ENCODE data around the gene TBCK. TPM values are rescaled to one million over a fixed set of nuclear protein-coding genes. Genes with fewer than 3 reads are reported as not detected.

TBCK gene
- total RNA-seq (2014; rRNA removed; shearing (Covaris generic)) = 11.2 and 13.8 TPM in 2 replicates
- 7.6 and 9.8 TPM in 2 replicates for polyA plus RNA-seq (2015; cell fraction: cytosol; rRNA removed)
- 47.4 and 49.7 TPM in 2 replicates for polyA plus RNA-seq (2015; cell fraction: nucleus; rRNA removed)

- peak; percentile 84 for DNase-seq (ENCODE audit: low read depth)
Measured at GRCh38 chr4:106315968-106316772, at the start of gene TBCK, which contains the start of gene AIMP1. Gene TBCK, minus strand, starts transcription at chr4:106316209. Its CDS starts 7,249 bp downstream, at chr4:106308960. Gene AIMP1, plus strand, starts transcription at chr4:106316550. Its CDS starts 8,460 bp downstream, at chr4:106325010.

- DNase-seq (ENCODE audit: low read depth) = peak; percentile 82
Measured at GRCh38 chr4:106365613-106366012, 49.6 kb upstream of the TBCK start.

- DNase-seq (ENCODE audit: low read depth) = no peak
Measured at GRCh38 chr4:106364282-106364681, 48.3 kb upstream of the TBCK start.

GRCh38 chr4:106362086-106362825 lies 46.2 kb upstream of the TBCK start:
- no peak for DNase-seq (ENCODE audit: low read depth)

- peak; percentile 48 for DNase-seq (ENCODE audit: low read depth)
Measured at GRCh38 chr4:106358899-106359298, 42.9 kb upstream of the TBCK start.

- DNase-seq (ENCODE audit: low read depth) = no peak
Measured at GRCh38 chr4:106355193-106355592, 39.2 kb upstream of the TBCK start.

- DNase-seq (ENCODE audit: low read depth) = no peak
Measured at GRCh38 chr4:106353786-106354185, 37.8 kb upstream of the TBCK start.

GRCh38 chr4:106351016-106351415 lies 35.0 kb upstream of the TBCK start:
- no peak for DNase-seq (ENCODE audit: low read depth)

GRCh38 chr4:106347167-106347566 lies 31.2 kb upstream of the TBCK start:
- DNase-seq (ENCODE audit: low read depth) = no peak

- DNase-seq (ENCODE audit: low read depth) = peak; percentile 30
Measured at GRCh38 chr4:106344647-106344970, 28.6 kb upstream of the TBCK start.

GRCh38 chr4:106343865-106344646 lies 28.0 kb upstream of the TBCK start:
- DNase-seq (ENCODE audit: low read depth) = no peak

GRCh38 chr4:106340774-106341173 lies 24.8 kb upstream of the TBCK start:
- no peak for DNase-seq (ENCODE audit: low read depth)

GRCh38 chr4:106339431-106339830 lies 23.4 kb upstream of the TBCK start:
- no peak for DNase-seq (ENCODE audit: low read depth)

- DNase-seq (ENCODE audit: low read depth) = no peak
Measured at GRCh38 chr4:106338671-106339070, 22.7 kb upstream of the TBCK start.

- no peak for DNase-seq (ENCODE audit: low read depth)
Measured at GRCh38 chr4:106337916-106338315, 21.9 kb upstream of the TBCK start.

GRCh38 chr4:106336618-106337017 lies 20.6 kb upstream of the TBCK start:
- no peak for DNase-seq (ENCODE audit: low read depth)

- DNase-seq (ENCODE audit: low read depth) = no peak
Measured at GRCh38 chr4:106334741-106335470, 18.9 kb upstream of the TBCK start.

GRCh38 chr4:106333186-106333585 lies 17.2 kb upstream of the TBCK start:
- no peak for DNase-seq (ENCODE audit: low read depth)

- peak; percentile 41 for DNase-seq (ENCODE audit: low read depth)
Measured at GRCh38 chr4:106329041-106329618, 13.1 kb upstream of the TBCK start.

GRCh38 chr4:106325800-106326199 lies 9.8 kb upstream of the TBCK start:
- no peak for DNase-seq (ENCODE audit: low read depth)

GRCh38 chr4:106323119-106323518 lies 7.1 kb upstream of the TBCK start:
- no peak for DNase-seq (ENCODE audit: low read depth)
